NT2/D1 (cell line): ENCODE results near the gene LRP11.

Experiments used
- DNase-seq: peaks from one replicate; pipeline ENCODE4 v3.0.0-alpha.2; 2011; ENCODE audit warnings: low read depth, low spot score
- H3K27me3 ChIP-seq: 2 replicates; pipeline ENCODE4 v1.6.0; 2011; ENCODE audit warnings: mild to moderate bottlenecking; ENCODE audit not compliant: insufficient read length, insufficient read depth
- H3K36me3 ChIP-seq: 2 replicates; pipeline ENCODE4 v1.6.1; 2011; ENCODE audit warnings: mild to moderate bottlenecking, low read length, mixed read lengths; ENCODE audit not compliant: insufficient read depth, insufficient read length
- H3K4me1 ChIP-seq: 2 replicates; pipeline ENCODE4 v1.5.1; 2011; ENCODE audit not compliant: insufficient read depth, insufficient read length
- H3K4me3 ChIP-seq: 2 replicates; pipeline ENCODE4 v1.5.1; 2011; ENCODE audit warnings: low read depth; ENCODE audit not compliant: insufficient read length
- H3K9ac ChIP-seq: 2 replicates; pipeline ENCODE4 v1.6.0; 2011; ENCODE audit warnings: low read depth; ENCODE audit not compliant: insufficient read length
- H3K9me3 ChIP-seq: 2 replicates; pipeline ENCODE4 v1.5.1; 2011; ENCODE audit warnings: mild to moderate bottlenecking, low read length; ENCODE audit not compliant: insufficient read depth
- SUZ12 ChIP-seq: IDR thresholded peaks from 2 replicates; pipeline ENCODE4 v1.6.1; 2011; ENCODE audit not compliant: insufficient read length, insufficient read depth; ENCODE audit errors: extremely low read depth
- YY1 ChIP-seq: IDR thresholded peaks from 2 replicates; pipeline ENCODE4 v1.6.1; 2011; ENCODE audit not compliant: insufficient read length, insufficient read depth
- ZNF274 ChIP-seq: IDR thresholded peaks from 2 replicates; pipeline ENCODE4 v1.6.1; 2011; ENCODE audit warnings: mild to moderate bottlenecking, low read depth, low read length

Gene LRP11

GRCh38 chr6:149900620-149901443, 36.7 kb upstream of the LRP11 start:
- Histone ChIP-seq H3K27me3 (no peaks in the 10 kb centered on the region), H3K4me1 (peaks cover 5% of the 10 kb centered on the region), H3K4me3 (no peak overlapping the region), H3K36me3 (no peaks in the 10 kb centered on the region), H3K9me3 (no peaks in the 10 kb centered on the region), H3K9ac (no peak overlapping the region)
- TF ChIP-seq YY1, result no peak
- TF ChIP-seq SUZ12, result no peak
- TF ChIP-seq ZNF274, result no peak
- DNase-seq, result no peak

- no peak overlapping the region for H3K9ac ChIP-seq
- TF ChIP-seq YY1 (no peak), ZNF274 (no peak), SUZ12 (no peak)
- DNase-seq, result no peak
- H3K4me3 ChIP-seq, result no peak overlapping the region
- H3K9me3 ChIP-seq, result no peaks in the 10 kb centered on the region
- H3K36me3 ChIP-seq, result no peaks in the 10 kb centered on the region
- no peaks in the 10 kb centered on the region for H3K27me3 ChIP-seq
- H3K4me1 ChIP-seq, result peaks cover 5% of the 10 kb centered on the region
Measured at GRCh38 chr6:149899926-149900619, 35.9 kb upstream of the LRP11 start.

GRCh38 chr6:149899486-149899885, 35.3 kb upstream of the LRP11 start:
- Histone ChIP-seq H3K4me1 (peaks cover 5% of the 10 kb centered on the region), H3K9ac (no peak overlapping the region), H3K27me3 (no peaks in the 10 kb centered on the region), H3K4me3 (no peak overlapping the region), H3K36me3 (no peaks in the 10 kb centered on the region), H3K9me3 (no peaks in the 10 kb centered on the region)
- DNase-seq, result no peak
- no peak for TF ChIP-seq SUZ12
- TF ChIP-seq YY1, result no peak
- no peak for TF ChIP-seq ZNF274

- H3K4me1 ChIP-seq, result peaks cover under 1% of the 10 kb centered on the region
- H3K9me3 ChIP-seq, result no peaks in the 10 kb centered on the region
- no peak for DNase-seq
- H3K4me3 ChIP-seq, result no peak overlapping the region
- H3K27me3 ChIP-seq, result no peaks in the 10 kb centered on the region
- TF ChIP-seq SUZ12 (no peak), YY1 (no peak), ZNF274 (no peak)
- no peaks in the 10 kb centered on the region for H3K36me3 ChIP-seq
- H3K9ac ChIP-seq, result no peak overlapping the region
Measured at GRCh38 chr6:149898966-149899365, 34.8 kb upstream of the LRP11 start.

- no peaks in the 10 kb centered on the region for H3K36me3 ChIP-seq
- no peak for TF ChIP-seq YY1
- TF ChIP-seq SUZ12, result no peak
- no peak for TF ChIP-seq ZNF274
- no peaks in the 10 kb centered on the region for H3K9me3 ChIP-seq
- no peaks in the 10 kb centered on the region for H3K27me3 ChIP-seq
- no peak within 1 kb of the TSS for H3K4me3 ChIP-seq
- no peaks in the 10 kb centered on the region for H3K4me1 ChIP-seq
- H3K9ac ChIP-seq, result no peak within 1 kb of the TSS
- DNase-seq, result no peak
Measured at GRCh38 chr6:149897855-149898744, 33.9 kb upstream of the LRP11 start, which contains the start of gene RAET1E. Gene RAET1E (minus strand): TSS chr6:149898113. CDS start chr6:149890901, 7,212 bp downstream.

GRCh38 chr6:149897015-149897697, 33.0 kb upstream of the LRP11 start:
- no peak for DNase-seq
- no peak for TF ChIP-seq SUZ12
- TF ChIP-seq ZNF274, result no peak
- TF ChIP-seq YY1, result no peak
- no peak overlapping the region for H3K4me3 ChIP-seq
- H3K4me1 ChIP-seq, result no peaks in the 10 kb centered on the region
- no peaks in the 10 kb centered on the region for H3K36me3 ChIP-seq
- H3K9ac ChIP-seq, result no peak overlapping the region
- no peaks in the 10 kb centered on the region for H3K27me3 ChIP-seq
- no peaks in the 10 kb centered on the region for H3K9me3 ChIP-seq
